ENCODE results near the gene C1orf198. TPM values are rescaled to one million over a fixed set of nuclear protein-coding genes. Genes with fewer than 3 reads are reported as not detected.

The C1orf198 gene
- total RNA-seq, 4 donors from 2014 or later: 87.8 to 142 (median 124) TPM

DNA sequence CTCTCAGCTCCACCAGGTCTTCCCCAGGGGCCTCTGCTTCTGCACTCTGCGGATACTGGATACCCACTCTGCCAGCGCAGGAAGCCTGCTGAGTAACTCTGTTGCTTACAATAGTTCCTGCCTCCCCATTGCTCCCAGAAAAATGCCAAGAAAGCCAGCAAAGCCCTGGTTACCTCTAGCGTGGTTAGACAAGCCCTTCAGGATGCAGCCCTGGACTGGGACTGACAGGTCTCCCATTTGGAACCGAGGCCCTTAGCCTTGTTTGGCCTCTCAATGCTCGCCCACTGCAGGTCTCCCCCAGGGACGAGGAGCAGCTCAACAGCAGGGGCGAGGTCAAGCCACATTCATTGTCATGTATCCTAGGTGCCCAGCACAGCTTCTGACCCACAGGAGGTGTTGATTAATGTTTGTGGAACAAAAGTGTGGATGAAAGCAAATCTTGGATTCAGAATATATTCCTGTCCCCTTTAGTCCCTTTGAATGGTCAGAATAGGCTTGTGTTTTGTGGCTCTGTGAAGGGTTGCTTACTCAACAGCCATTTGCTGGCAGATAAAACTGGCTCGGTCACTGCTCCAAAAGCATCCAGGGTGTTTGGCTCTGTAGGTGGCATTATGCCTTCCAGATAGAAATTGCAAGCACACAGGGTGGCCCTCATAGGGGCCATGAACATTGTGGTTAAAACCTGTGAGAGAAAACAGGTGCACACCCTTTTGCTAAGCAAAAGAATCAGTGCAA lies 58.9 kb downstream of the C1orf198 start:
- H3K4me1 ChIP-seq: no peaks in the 10 kb centered on the region
- no peak overlapping the region for H3K4me3 ChIP-seq (replicated peaks in 1 of 3)
- H3K27me3 ChIP-seq: no peaks in the 10 kb centered on the region
- H3K9me3 ChIP-seq: no peaks in the 10 kb centered on the region
- peak in 1 of 2 donors; percentile 19 for DNase-seq
- no peak overlapping the region for H3K27ac ChIP-seq
- intact Hi-C loops (cut with DNase I): loop anchor here (5.0 kb wide), 1 partner anchor 58 kb away; the partner anchor contains the start of gene C1orf198
- WGBS, 2 donors: 84 to 85% methylated on average over 8 of the region's 8 CpGs
- no peaks in the 10 kb centered on the region for H3K36me3 ChIP-seq
- no peak for TF ChIP-seq POLR2A (IDR thresholded peaks at IDR 0.05)
- TF ChIP-seq, protein P1, sequence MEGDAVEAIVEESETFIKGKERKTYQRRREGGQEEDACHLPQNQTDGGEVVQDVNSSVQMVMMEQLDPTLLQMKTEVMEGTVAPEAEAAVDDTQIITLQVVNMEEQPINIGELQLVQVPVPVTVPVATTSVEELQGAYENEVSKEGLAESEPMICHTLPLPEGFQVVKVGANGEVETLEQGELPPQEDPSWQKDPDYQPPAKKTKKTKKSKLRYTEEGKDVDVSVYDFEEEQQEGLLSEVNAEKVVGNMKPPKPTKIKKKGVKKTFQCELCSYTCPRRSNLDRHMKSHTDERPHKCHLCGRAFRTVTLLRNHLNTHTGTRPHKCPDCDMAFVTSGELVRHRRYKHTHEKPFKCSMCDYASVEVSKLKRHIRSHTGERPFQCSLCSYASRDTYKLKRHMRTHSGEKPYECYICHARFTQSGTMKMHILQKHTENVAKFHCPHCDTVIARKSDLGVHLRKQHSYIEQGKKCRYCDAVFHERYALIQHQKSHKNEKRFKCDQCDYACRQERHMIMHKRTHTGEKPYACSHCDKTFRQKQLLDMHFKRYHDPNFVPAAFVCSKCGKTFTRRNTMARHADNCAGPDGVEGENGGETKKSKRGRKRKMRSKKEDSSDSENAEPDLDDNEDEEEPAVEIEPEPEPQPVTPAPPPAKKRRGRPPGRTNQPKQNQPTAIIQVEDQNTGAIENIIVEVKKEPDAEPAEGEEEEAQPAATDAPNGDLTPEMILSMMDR (IDR thresholded peaks at IDR 0.05): no peak

DNA sequence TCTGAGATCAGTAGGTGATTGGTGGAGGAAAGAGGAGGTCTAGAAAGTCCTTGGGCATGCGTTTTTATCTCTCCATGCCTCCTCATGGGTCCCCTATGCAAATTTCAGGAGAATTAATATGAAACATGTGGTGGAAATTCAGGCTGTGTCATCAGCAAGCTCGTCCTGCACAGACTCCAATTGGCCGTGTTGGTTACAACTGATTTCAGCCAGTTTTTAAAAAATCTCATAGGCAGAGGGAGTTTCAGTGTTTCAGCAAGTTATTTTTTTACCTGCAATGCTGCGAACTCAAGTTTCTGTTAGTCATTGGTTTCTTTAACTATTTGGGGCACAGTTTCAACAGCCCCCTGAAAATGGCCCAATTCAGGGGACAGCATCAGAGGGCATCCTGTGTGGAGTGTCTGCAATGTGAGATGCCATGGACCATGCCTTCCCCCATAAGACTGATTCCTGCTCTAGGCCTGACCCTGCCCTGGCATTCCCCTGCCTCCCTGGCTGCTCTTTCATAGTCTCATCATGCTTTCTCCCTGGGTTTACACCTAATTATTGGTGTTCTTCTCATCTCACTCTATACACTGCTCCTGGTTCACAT lies 59.9 kb downstream of the C1orf198 start:
- H3K27ac ChIP-seq: no peak overlapping the region
- DNase-seq: no peak
- H3K9me3 ChIP-seq: no peaks in the 10 kb centered on the region
- 68 to 94% methylated on average over 4 of the region's 4 CpGs for WGBS, 2 donors
- no peaks in the 10 kb centered on the region for H3K4me1 ChIP-seq
- H3K27me3 ChIP-seq: no peaks in the 10 kb centered on the region
- H3K4me3 ChIP-seq (replicated peaks in 1 of 3): no peak overlapping the region
- no peaks in the 10 kb centered on the region for H3K36me3 ChIP-seq
- intact Hi-C loops (cut with DNase I): loop anchor here (5.0 kb wide), 1 partner anchor 59 kb away; the partner anchor contains the start of gene C1orf198
- TF ChIP-seq, protein P1 (IDR thresholded peaks at IDR 0.05): no peak
- TF ChIP-seq POLR2A (IDR thresholded peaks at IDR 0.05): no peak

DNA sequence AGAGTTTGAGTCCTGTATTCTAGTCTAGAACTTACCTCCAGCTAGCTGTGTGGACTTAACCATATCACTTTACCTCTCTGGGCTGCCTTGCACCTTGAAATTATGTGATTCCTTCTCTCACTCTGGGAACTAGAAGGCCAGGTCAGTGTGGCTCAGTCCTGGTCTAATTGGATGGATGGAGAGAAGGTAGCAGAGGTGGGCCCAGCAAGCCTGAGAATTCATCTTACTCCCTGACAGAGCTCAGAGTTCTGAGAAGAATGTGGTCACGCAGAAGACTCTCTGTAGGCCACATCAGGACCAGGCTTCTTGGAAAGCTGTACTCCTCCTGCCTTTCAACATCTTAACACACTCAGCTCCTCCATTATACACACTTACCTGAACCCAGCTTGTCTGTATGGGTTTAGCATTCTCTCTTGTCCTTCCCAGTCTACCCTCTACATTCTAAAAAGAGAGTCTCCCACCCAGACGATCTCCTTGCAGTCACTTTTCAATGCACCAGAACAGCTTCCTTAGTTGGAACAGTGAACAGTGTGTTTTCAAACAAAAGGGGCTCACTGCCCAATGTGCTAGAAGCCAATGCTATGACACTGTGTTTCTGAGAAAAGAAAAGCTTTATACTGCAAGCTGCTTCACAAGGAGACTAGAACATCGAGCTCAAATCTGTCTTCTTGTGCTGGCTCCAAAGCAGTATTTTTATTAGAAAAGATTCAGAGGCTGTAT lies 60.6 kb downstream of the C1orf198 start:
- no peaks in the 10 kb centered on the region for H3K27me3 ChIP-seq
- no peak overlapping the region for H3K4me3 ChIP-seq (replicated peaks in 1 of 3)
- WGBS, 2 donors: 58 to 75% methylated on average over 3 of the region's 3 CpGs
- no peaks in the 10 kb centered on the region for H3K9me3 ChIP-seq
- intact Hi-C loops (cut with DNase I): loop anchor here (5.0 kb wide), 1 partner anchor 60 kb away; the partner anchor contains the start of gene C1orf198
- H3K4me1 ChIP-seq: no peaks in the 10 kb centered on the region
- no peak for DNase-seq
- TF ChIP-seq POLR2A (IDR thresholded peaks at IDR 0.05): no peak
- TF ChIP-seq, protein P1 (IDR thresholded peaks at IDR 0.05): no peak
- no peaks in the 10 kb centered on the region for H3K36me3 ChIP-seq
- peak overlapping the region in 1 of 3 donors; percentile 0 for H3K27ac ChIP-seq

DNA sequence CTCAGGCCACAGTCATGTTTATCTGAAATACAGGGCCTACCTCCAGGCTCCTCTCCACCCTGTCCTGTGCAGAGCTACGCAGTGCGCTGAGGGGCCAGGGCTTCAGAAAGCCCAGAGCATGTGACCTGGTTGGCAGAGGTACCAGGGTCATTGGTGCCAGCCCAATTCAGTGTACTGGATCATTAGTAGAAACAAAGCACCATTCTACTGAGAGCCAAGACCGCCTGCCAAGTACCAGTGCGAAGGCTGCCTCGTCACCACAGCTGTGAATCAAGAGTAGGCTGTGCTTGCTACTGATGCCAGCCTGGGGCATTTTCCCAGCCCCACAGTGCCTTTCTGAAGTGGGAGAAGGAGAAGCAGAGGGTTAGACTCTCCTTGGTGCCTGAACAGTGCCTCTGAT lies 61.3 kb downstream of the C1orf198 start:
- Histone ChIP-seq H3K4me1 (no peaks in the 10 kb centered on the region), H3K27ac (peak overlapping the region in 1 of 3 donors; percentile 0), H3K27me3 (no peaks in the 10 kb centered on the region), H3K36me3 (no peaks in the 10 kb centered on the region), H3K9me3 (no peaks in the 10 kb centered on the region), H3K4me3 (replicated peaks in 1 of 3) (no peak overlapping the region)
- peak; percentile 72 to 85 for DNase-seq
- intact Hi-C loops (cut with DNase I): loop anchor here (5.0 kb wide), 1 partner anchor 60 kb away; the partner anchor contains the start of gene C1orf198
- TF ChIP-seq, protein P1 (IDR thresholded peaks at IDR 0.05): no peak
- no peak for TF ChIP-seq POLR2A (IDR thresholded peaks at IDR 0.05)
- 39 to 64% methylated on average over 2 to 5 of the region's 5 CpGs for whole genome bisulfite sequencing, 2 donors

Measured in thyroid gland (tissue), 4 donors.